KMS-11 (cell line): Measurements from ENCODE around the gene RNF138.

Source experiments
- H2AFZ ChIP-seq: fragments of 200-600 bp; sonication (generic); 2 replicates; pipeline ENCODE4 v1.6.1; 2016; ENCODE audit warnings: antibody characterized with exemption, mixed run types, low read depth
- H3K27ac ChIP-seq: fragments of 200-600 bp; sonication (generic); 2 replicates; pipeline ENCODE4 v1.6.1; 2016; ENCODE audit warnings: mild to moderate bottlenecking, mixed run types
- H3K27me3 ChIP-seq: fragments of 200-600 bp; sonication (generic); 2 replicates; pipeline ENCODE4 v1.6.1; 2017; ENCODE audit warnings: mild to moderate bottlenecking, low read depth, mixed run types, moderate library complexity; ENCODE audit not compliant: insufficient read depth
- H3K36me3 ChIP-seq: fragments of 200-600 bp; sonication (generic); 2 replicates; pipeline ENCODE4 v1.6.1; 2017; ENCODE audit warnings: mild to moderate bottlenecking, mixed run types; ENCODE audit not compliant: insufficient read depth
- H3K4me1 ChIP-seq: fragments of 200-600 bp; sonication (generic); 2 replicates; pipeline ENCODE4 v1.6.1; 2016; ENCODE audit warnings: mild to moderate bottlenecking, low read depth, mixed run types; ENCODE audit not compliant: poor library complexity, severe bottlenecking
- H3K4me2 ChIP-seq: fragments of 200-600 bp; sonication (generic); 2 replicates; pipeline ENCODE4 v1.7.0; 2016; ENCODE audit warnings: mild to moderate bottlenecking, mixed run types
- H3K4me3 ChIP-seq: fragments of 200-600 bp; sonication (generic); IDR thresholded peaks from 2 replicates; pipeline ENCODE4 v1.6.1; 2017; ENCODE audit warnings: low read depth, low read length, mixed read lengths; ENCODE audit not compliant: insufficient read depth
- H3K79me2 ChIP-seq: fragments of 200-600 bp; sonication (generic); 2 replicates; pipeline ENCODE4 v1.6.1; 2016; ENCODE audit warnings: low read depth, mixed run types; ENCODE audit not compliant: insufficient read depth
- H3K9ac ChIP-seq: fragments of 200-600 bp; sonication (generic); 2 replicates; pipeline ENCODE4 v1.6.1; 2016; ENCODE audit warnings: mild to moderate bottlenecking, mixed run types
- H4K20me1 ChIP-seq: fragments of 200-600 bp; sonication (generic); 2 replicates; pipeline ENCODE4 v1.6.1; 2016; ENCODE audit warnings: mild to moderate bottlenecking, mixed run types; ENCODE audit not compliant: insufficient read depth
- CTCF ChIP-seq: fragments of 200-600 bp; sonication (generic); conservative IDR thresholded peaks from 2 replicates; pipeline ENCODE4 v1.6.1; 2017; ENCODE audit warnings: low read depth, mild to moderate bottlenecking, antibody characterized with exemption, low read length, moderate library complexity, mixed read lengths

RNF138 gene

GRCh38 chr18:32056613-32057358 lies 34.9 kb upstream of the RNF138 start:
- H3K36me3 ChIP-seq, result no peaks in the 10 kb centered on the region
- no peaks in the 10 kb centered on the region for H4K20me1 ChIP-seq
- H3K27me3 ChIP-seq, result no peaks in the 10 kb centered on the region
- H3K79me2 ChIP-seq, result no peaks in the 10 kb centered on the region
- no peak overlapping the region for H3K27ac ChIP-seq
- no peak for TF ChIP-seq CTCF
- no peak overlapping the region for H3K4me3 ChIP-seq
- no peak overlapping the region for H3K9ac ChIP-seq
- H3K4me1 ChIP-seq, result no peaks in the 10 kb centered on the region
- no peak overlapping the region for H2AFZ ChIP-seq
- H3K4me2 ChIP-seq, result no peak overlapping the region

- Histone ChIP-seq H3K4me1 (no peaks in the 10 kb centered on the region), H3K27ac (no peak overlapping the region), H4K20me1 (no peaks in the 10 kb centered on the region), H3K4me3 (no peak overlapping the region), H3K27me3 (no peaks in the 10 kb centered on the region), H3K9ac (no peak overlapping the region), H3K79me2 (no peaks in the 10 kb centered on the region), H2AFZ (no peak overlapping the region), H3K36me3 (no peaks in the 10 kb centered on the region), H3K4me2 (no peak overlapping the region)
- TF ChIP-seq CTCF, result no peak
Measured at GRCh38 chr18:32057624-32058165, 34.0 kb upstream of the RNF138 start.

GRCh38 chr18:32060026-32060425 lies 31.6 kb upstream of the RNF138 start:
- Histone ChIP-seq H3K79me2 (no peaks in the 10 kb centered on the region), H3K9ac (no peak overlapping the region), H4K20me1 (no peaks in the 10 kb centered on the region), H3K4me2 (no peak overlapping the region), H3K27ac (no peak overlapping the region), H2AFZ (no peak overlapping the region), H3K36me3 (no peaks in the 10 kb centered on the region), H3K4me1 (no peaks in the 10 kb centered on the region), H3K4me3 (no peak overlapping the region), H3K27me3 (no peaks in the 10 kb centered on the region)
- TF ChIP-seq CTCF, result no peak

GRCh38 chr18:32067375-32068167 lies 24.1 kb upstream of the RNF138 start:
- H3K36me3 ChIP-seq, result no peaks in the 10 kb centered on the region
- H3K4me2 ChIP-seq, result no peak overlapping the region
- no peaks in the 10 kb centered on the region for H4K20me1 ChIP-seq
- H3K79me2 ChIP-seq, result no peaks in the 10 kb centered on the region
- H3K4me3 ChIP-seq, result no peak overlapping the region
- no peak overlapping the region for H3K9ac ChIP-seq
- no peak for TF ChIP-seq CTCF
- no peaks in the 10 kb centered on the region for H3K27me3 ChIP-seq
- no peak overlapping the region for H2AFZ ChIP-seq
- H3K27ac ChIP-seq, result no peak overlapping the region
- no peaks in the 10 kb centered on the region for H3K4me1 ChIP-seq
